CD14-positive monocyte (primary cell): ENCODE results near the gene TCF4. TPM values are rescaled to one million over a fixed set of nuclear protein-coding genes. Genes with fewer than 3 reads are reported as not detected.

Source experiments
- DNase-seq, 3 donors: peaks; one replicate each; pipeline ENCODE4 v3.0.0-alpha.2; 2011 to 2022
- H2AFZ ChIP-seq: 2 replicates; pipeline ENCODE4 v1.6.0; 2012; ENCODE audit warnings: mild to moderate bottlenecking, low read depth, low read length, inconsistent platforms; ENCODE audit not compliant: insufficient read depth, poor library complexity, severe bottlenecking
- H3K27ac ChIP-seq, 2 donors: 1 replicate in 1 of 2; 2 replicates in 1 of 2; pipeline ENCODE4 v1.5.1; 2012 to 2013; ENCODE audit warnings: low read length in 2 of 2, control low read depth in 1 of 2, inconsistent platforms in 1 of 2, low read depth in 1 of 2, mild to moderate bottlenecking in 1 of 2
- H3K27me3 ChIP-seq, 2 donors: one replicate each; pipeline versions ENCODE4 v1.6.0 to v1.6.1; 2011 to 2013; ENCODE audit warnings: low read length in 2 of 2; ENCODE audit not compliant: control insufficient read depth in 2 of 2, insufficient read depth in 2 of 2
- H3K36me3 ChIP-seq, 2 donors: replicated peaks in 1 of 2; 1 replicate in 1 of 2; 2 replicates in 1 of 2; pipeline versions ENCODE4 v1.5.1 to v1.6.1; 2012 to 2013; ENCODE audit warnings: low read length in 2 of 2, control low read depth in 1 of 2, inconsistent platforms in 1 of 2, mild to moderate bottlenecking in 1 of 2; ENCODE audit not compliant: insufficient read depth in 2 of 2, control insufficient read depth in 1 of 2
- H3K4me1 ChIP-seq, 2 donors: 1 replicate in 1 of 2; 2 replicates in 1 of 2; pipeline versions ENCODE4 v1.5.1 to v1.6.1; 2012 to 2013; ENCODE audit warnings: low read length in 2 of 2, control low read depth in 1 of 2, inconsistent platforms in 1 of 2, mild to moderate bottlenecking in 1 of 2, moderate library complexity in 1 of 2; ENCODE audit not compliant: insufficient read depth in 2 of 2, control insufficient read depth in 1 of 2
- H3K4me2 ChIP-seq: replicated peaks from 2 replicates; pipeline ENCODE3; 2012; ENCODE audit warnings: low read length, moderate library complexity, mild to moderate bottlenecking; ENCODE audit not compliant: poor library complexity, severe bottlenecking; ENCODE audit errors: extremely low read depth
- H3K4me3 ChIP-seq, 3 experiments: fragments of 200-600 bp in 1 of 3; sonication (generic) in 1 of 3; replicated peaks in 1 of 3; 1 replicate in 2 of 3; 2 replicates in 1 of 3; pipeline ENCODE4 v1.5.1; 2011 to 2013; ENCODE audit warnings: low read length in 3 of 3, mild to moderate bottlenecking in 3 of 3, control low read depth in 2 of 3, low read depth in 2 of 3, inconsistent platforms in 1 of 3, moderate library complexity in 1 of 3
- H3K79me2 ChIP-seq: 2 replicates; pipeline ENCODE4 v1.6.0; 2012; ENCODE audit warnings: mild to moderate bottlenecking, control low read depth, inconsistent platforms, low read length, moderate library complexity; ENCODE audit not compliant: insufficient read depth
- H3K9ac ChIP-seq: 2 replicates; pipeline ENCODE4 v1.6.0; 2017; ENCODE audit warnings: low read length, mild to moderate bottlenecking; ENCODE audit not compliant: insufficient read depth, poor library complexity, severe bottlenecking
- H3K9me3 ChIP-seq, 2 donors: replicated peaks in 1 of 2; 1 replicate in 1 of 2; 2 replicates in 1 of 2; pipeline versions ENCODE4 v1.5.1 to v1.6.1; 2012 to 2013; ENCODE audit warnings: low read length in 2 of 2, control low read depth in 1 of 2; ENCODE audit not compliant: control insufficient read depth in 1 of 2, insufficient read depth in 1 of 2
- H4K20me1 ChIP-seq: 2 replicates; pipeline ENCODE4 v1.6.0; 2012; ENCODE audit warnings: mild to moderate bottlenecking, low read length, control low read depth, moderate library complexity; ENCODE audit not compliant: insufficient read depth
- H3K27ac Mint-ChIP-seq, 7 donors: one replicate each; pipeline ENCODE4 v1.8.0; 2020; ENCODE audit warnings: mild to moderate bottlenecking in 7 of 7, mixed read lengths in 7 of 7, moderate library complexity in 6 of 7, inconsistent platforms in 2 of 7
- H3K27me3 Mint-ChIP-seq, 3 donors: one replicate each; pipeline ENCODE4 v1.8.0; 2021 to 2022; ENCODE audit warnings: low read depth in 3 of 3, mild to moderate bottlenecking in 3 of 3, mixed read lengths in 3 of 3, moderate library complexity in 3 of 3, inconsistent platforms in 1 of 3
- H3K36me3 Mint-ChIP-seq, 2 donors: one replicate each; pipeline ENCODE4 v1.8.0; 2020; ENCODE audit warnings: mixed read lengths in 2 of 2, inconsistent platforms in 1 of 2, mild to moderate bottlenecking in 1 of 2
- H3K4me1 Mint-ChIP-seq: one replicate; pipeline ENCODE4 v1.8.0; 2020; ENCODE audit warnings: mild to moderate bottlenecking, mixed read lengths
- H3K4me3 Mint-ChIP-seq, 2 donors: one replicate each; pipeline ENCODE4 v1.8.0; 2020; ENCODE audit warnings: mild to moderate bottlenecking in 2 of 2, mixed read lengths in 2 of 2, moderate library complexity in 1 of 2
- H3K9me3 Mint-ChIP-seq, 7 donors: one replicate each; pipeline ENCODE4 v1.8.0; 2020 to 2022; ENCODE audit warnings: mixed read lengths in 7 of 7, mild to moderate bottlenecking in 6 of 7, moderate library complexity in 6 of 7, inconsistent platforms in 2 of 7
- CTCF ChIP-seq: fragments of 200-600 bp; IDR thresholded peaks from one replicate; pipeline ENCODE4 v1.8.0; 2022; ENCODE audit warnings: antibody characterized with exemption, mild to moderate bottlenecking
- WGBS: methylation state at CpG from one replicate; pipeline ENCODE4 v1.1.5; 2013; ENCODE audit warnings: missing lambda C conversion rate; ENCODE audit not compliant: insufficient coverage; 5-methylcytosine and 5-hydroxymethylcytosine counted together
- intact Hi-C, 2 donors: fragments of 100-400 bp; cut with micrococcal nuclease; formaldehyde crosslinking; loops; one replicate each; pipeline versions ENCODE4 v1.15.0 to v1.15.1; 2023
- polyA plus RNA-seq, 3 donors: library from polyadenylated mRNA; depleted of rRNA in 1 of 3; unstranded in 2 of 3; stranded (reverse) in 1 of 3; fragments of 300-500 nt in 2 of 3; fragments of >200 nt in 1 of 3; fragmentation: Illumina TruSeq in 2 of 3; gene quantifications; 1 replicate in 2 of 3; 2 replicates in 1 of 3; pipeline ENCODE4 v1.2.3, GENCODE V29; 2012 to 2021

Gene TCF4
- polyA plus RNA-seq, 3 donors = 5.9 to 12.9 (median 10.7) TPM

DNA sequence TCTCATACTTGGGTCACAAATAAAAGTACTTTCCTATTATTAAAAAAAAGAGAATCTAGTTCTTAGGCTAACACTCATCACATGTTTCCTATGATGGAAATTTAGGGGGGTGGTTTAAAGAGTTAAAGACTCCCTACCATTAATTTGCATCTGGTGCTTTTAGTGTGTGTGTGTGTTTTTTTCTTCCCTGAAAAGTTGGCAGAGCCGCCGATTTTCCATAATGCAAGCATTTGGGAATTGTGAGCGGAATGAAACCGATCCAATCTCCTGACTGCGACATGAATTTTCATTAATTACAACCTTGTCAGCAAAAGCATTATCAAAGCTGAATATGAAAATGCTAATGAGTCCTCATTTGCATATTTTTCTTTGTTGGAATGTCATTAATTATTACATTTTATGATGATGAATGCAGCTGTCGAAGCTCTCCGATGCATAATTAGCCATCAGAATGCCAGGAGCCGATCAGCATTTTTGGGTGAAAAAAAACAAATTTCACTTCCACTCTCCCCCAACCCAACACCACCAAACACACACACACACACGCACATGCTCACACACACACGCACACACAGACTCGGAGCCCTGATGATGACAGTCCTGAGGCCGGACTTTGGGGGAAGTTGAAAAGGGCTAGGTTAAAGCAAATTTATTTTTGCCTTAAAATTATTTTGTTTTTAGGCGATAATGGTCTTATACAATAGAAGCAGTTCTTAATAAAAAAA lies 165.4 kb downstream of the TCF4 start:
- intact Hi-C loops = no loop called here
- no peak overlapping the region for H3K4me3 ChIP-seq
- no peaks in the 10 kb centered on the region for H4K20me1 ChIP-seq
- WGBS = no CpG with 5 or more reads among the region's 13 CpGs
- no peak overlapping the region for H3K9ac ChIP-seq
- H3K4me1 ChIP-seq = peaks cover 5 to 9% of the 10 kb centered on the region in 2 donors
- DNase-seq = no peak
- Mint-ChIP-seq H3K9me3 (peaks cover 0 to 2% (median 0%) of the 10 kb centered on the region in 7 donors), H3K27ac (no peak overlapping the region), H3K4me1 (peaks cover 19% of the 10 kb centered on the region), H3K4me3 (no peak overlapping the region), H3K27me3 (peaks cover 0 to 3% (median 2%) of the 10 kb centered on the region in 3 donors), H3K36me3 (no peaks in the 10 kb centered on the region)
- no peak overlapping the region for H3K4me2 ChIP-seq
- H3K27ac ChIP-seq = no peak overlapping the region
- H3K9me3 ChIP-seq = no peaks in the 10 kb centered on the region
- H2AFZ ChIP-seq = no peak overlapping the region
- H3K27me3 ChIP-seq = no peaks in the 10 kb centered on the region
- no peaks in the 10 kb centered on the region for H3K79me2 ChIP-seq
- TF ChIP-seq CTCF = no peak
- no peaks in the 10 kb centered on the region for H3K36me3 ChIP-seq

- Mint-ChIP-seq H3K4me3 (no peak overlapping the region), H3K4me1 (peaks cover 20% of the 10 kb centered on the region), H3K36me3 (no peaks in the 10 kb centered on the region), H3K9me3 (peaks cover 0 to 2% (median 0%) of the 10 kb centered on the region in 7 donors), H3K27ac (no peak overlapping the region), H3K27me3 (peaks cover 0 to 3% (median 2%) of the 10 kb centered on the region in 3 donors)
- Histone ChIP-seq H3K4me1 (peaks cover 5 to 9% of the 10 kb centered on the region in 2 donors), H3K36me3 (no peaks in the 10 kb centered on the region), H3K27me3 (no peaks in the 10 kb centered on the region), H3K79me2 (no peaks in the 10 kb centered on the region), H2AFZ (no peak overlapping the region), H3K27ac (no peak overlapping the region), H4K20me1 (no peaks in the 10 kb centered on the region), H3K9ac (no peak overlapping the region), H3K4me2 (no peak overlapping the region), H3K4me3 (no peak overlapping the region), H3K9me3 (no peaks in the 10 kb centered on the region)
- 97% methylated on average over 6 of the region's 8 CpGs for WGBS
- intact Hi-C loops = no loop called here
- TF ChIP-seq CTCF = no peak
- no peak for DNase-seq
Observed at GRCh38 chr18:55421615-55422419, 166.2 kb downstream of the TCF4 start.
